Sigmoid colon (tissue), 3 donors: ENCODE data around the gene LRP10.

Experiments used
- CTCF ChIP-seq, 4 experiments: fragments of 450-650 bp in 3 of 4; fragments of 200-600 bp in 1 of 4; IDR thresholded peaks; one replicate each; pipeline ENCODE4 v1.5.1; 2016 to 2019; ENCODE audit warnings: antibody characterized with exemption in 4 of 4, mild to moderate bottlenecking in 3 of 4, moderate library complexity in 2 of 4
- POLR2A ChIP-seq, 2 donors: fragments of 450-650 bp; IDR thresholded peaks; one replicate each; pipeline ENCODE4 v1.6.1; 2016; ENCODE audit warnings: antibody characterized with exemption in 2 of 2, mild to moderate bottlenecking in 2 of 2, moderate library complexity in 2 of 2

GRCh38 chr14:22877000-22877501, 5.5 kb downstream of the LRP10 start:
- TF ChIP-seq CTCF (IDR thresholded peaks at IDR 0.05) (no peak), POLR2A (IDR thresholded peaks at IDR 0.05) (no peak)
